ENCODE measurements around the gene CASZ1. TPM values are rescaled to one million over a fixed set of nuclear protein-coding genes. Genes with fewer than 3 reads are reported as not detected.
A peak's percentile ranks its signal among the peaks of the same experiment; 100 is the strongest.

CASZ1 gene
- total RNA-seq, 4 donors from 2014 or later, result 13.1 to 33.7 (median 20.9) TPM

- 83 to 90% methylated on average over 12 to 16 of the region's 31 CpGs for WGBS, 2 donors
- TF ChIP-seq CTCF (IDR thresholded peaks at IDR 0.05), result no peak
- no peak for TF ChIP-seq POLR2A (IDR thresholded peaks at IDR 0.05)
- intact Hi-C loops (cut with DNase I), result no loop called here
- Histone ChIP-seq H3K36me3 (peaks cover 7 to 94% (median 14%) of the 10 kb centered on the region in 3 donors), H3K27me3 (peaks cover 0 to 5% (median 0%) of the 10 kb centered on the region in 4 donors), H3K4me1 (peaks cover 20 to 73% (median 27%) of the 10 kb centered on the region in 3 donors), H3K27ac (no peak overlapping the region), H3K9me3 (no peaks in the 10 kb centered on the region), H3K4me3 (no peak overlapping the region)
- no peak for DNase-seq
These were observed 153.9 kb downstream of the CASZ1 start for GRCh38 chr1:10642403-10643080.

- Histone ChIP-seq H3K36me3 (peaks cover 7 to 94% (median 14%) of the 10 kb centered on the region in 3 donors), H3K4me3 (no peak overlapping the region), H3K27ac (no peak overlapping the region), H3K27me3 (peaks cover 0 to 5% (median 0%) of the 10 kb centered on the region in 4 donors), H3K4me1 (peaks cover 23 to 73% (median 32%) of the 10 kb centered on the region in 3 donors), H3K9me3 (no peaks in the 10 kb centered on the region)
- TF ChIP-seq POLR2A (IDR thresholded peaks at IDR 0.05) (no peak), CTCF (IDR thresholded peaks at IDR 0.05) (no peak)
- DNase-seq, result no peak
- WGBS, 2 donors, result 85 to 95% methylated on average over 17 to 20 of the region's 24 CpGs
- intact Hi-C loops (cut with DNase I), result no loop called here
These were observed 154.5 kb downstream of the CASZ1 start for GRCh38 chr1:10641976-10642375.

DNA sequence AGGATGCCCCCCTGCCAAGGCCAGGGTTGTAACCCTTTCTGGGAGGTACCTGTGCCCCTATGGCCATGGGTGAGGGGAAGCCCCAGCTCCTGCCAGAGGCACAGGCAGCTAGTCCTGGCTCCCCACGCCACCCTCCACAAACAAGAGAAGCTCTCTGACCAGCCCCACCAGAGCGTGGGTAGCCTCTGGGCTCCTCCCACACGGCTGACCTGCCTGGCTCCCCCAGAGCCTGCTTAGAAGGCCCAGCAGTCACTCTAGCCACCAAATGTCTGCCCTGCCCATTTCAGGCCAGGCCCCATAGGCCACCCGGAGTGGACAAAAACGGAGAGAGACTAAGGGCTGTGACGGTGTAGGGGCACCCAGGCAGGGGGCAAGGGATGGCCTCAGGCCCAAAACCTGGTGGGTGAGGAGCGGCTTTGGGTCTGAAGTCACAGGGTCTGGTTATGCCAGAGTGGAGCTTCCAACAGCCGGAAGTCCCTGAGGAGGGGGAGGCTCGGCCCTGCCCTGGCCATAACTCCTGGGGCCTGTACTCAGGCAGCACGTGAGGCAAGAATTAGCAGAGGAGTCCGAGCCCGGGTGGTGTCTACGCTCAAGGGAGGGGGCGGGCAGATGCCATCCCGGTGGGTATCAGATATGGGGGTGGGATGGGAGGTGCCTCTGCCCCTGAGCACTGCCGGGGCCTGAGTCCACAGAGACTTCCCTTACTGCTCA lies 155.4 kb downstream of the CASZ1 start:
- TF ChIP-seq CTCF (IDR thresholded peaks at IDR 0.05), result no peak
- TF ChIP-seq POLR2A (IDR thresholded peaks at IDR 0.05), result no peak
- H3K27ac ChIP-seq, result peak overlapping the region; percentile 44 to 73 (median 66)
- H3K9me3 ChIP-seq, result no peaks in the 10 kb centered on the region
- DNase-seq, result no peak
- H3K4me3 ChIP-seq, result no peak overlapping the region
- peaks cover 7 to 84% (median 14%) of the 10 kb centered on the region in 3 donors for H3K36me3 ChIP-seq
- peaks cover 0 to 5% (median 0%) of the 10 kb centered on the region in 4 donors for H3K27me3 ChIP-seq
- intact Hi-C loops (cut with DNase I), result no loop called here
- H3K4me1 ChIP-seq, result peaks cover 27 to 73% (median 37%) of the 10 kb centered on the region in 3 donors
- 73 to 96% methylated on average over 10 to 12 of the region's 16 CpGs for WGBS, 2 donors

- H3K27me3 ChIP-seq, result peaks cover 0 to 5% (median 0%) of the 10 kb centered on the region in 4 donors
- no peak for DNase-seq
- 88 to 95% methylated on average over 26 to 27 of the region's 45 CpGs for WGBS, 2 donors
- peaks cover 7 to 74% (median 14%) of the 10 kb centered on the region in 3 donors for H3K36me3 ChIP-seq
- intact Hi-C loops (cut with DNase I), result no loop called here
- H3K9me3 ChIP-seq, result no peaks in the 10 kb centered on the region
- peak overlapping the region; percentile 44 to 73 (median 66) for H3K27ac ChIP-seq
- peaks cover 37 to 79% (median 47%) of the 10 kb centered on the region in 3 donors for H3K4me1 ChIP-seq
- TF ChIP-seq CTCF (IDR thresholded peaks at IDR 0.05) (no peak), POLR2A (IDR thresholded peaks at IDR 0.05) (no peak)
- no peak overlapping the region for H3K4me3 ChIP-seq
These were observed 156.5 kb downstream of the CASZ1 start for GRCh38 chr1:10639775-10640578.

Data from esophagus squamous epithelium (tissue), 5 donors.